Heart left ventricle (tissue), 13 donors: ENCODE measurements around the gene ADIPOQ.
"Not testable (repeated sequence)": the region's sequence is repeated elsewhere in the genome, so short reads cannot be mapped to it uniquely, and the experiment has no call there.

ENCODE experiments used
- CTCF ChIP-seq, 12 donors: fragments of 200-600 bp; sonication (generic) in 4 of 12; IDR thresholded peaks; one replicate each; pipeline versions ENCODE4 v1.5.0 to v1.8.0; 2018 to 2022; ENCODE audit warnings: antibody characterized with exemption in 12 of 12, mild to moderate bottlenecking in 5 of 12
- POLR2A ChIP-seq, 2 donors: fragments of 450-650 bp; IDR thresholded peaks; one replicate each; pipeline ENCODE4 v1.6.1; 2017; ENCODE audit warnings: antibody characterized with exemption in 2 of 2, mild to moderate bottlenecking in 2 of 2, moderate library complexity in 2 of 2
- donor health status: ischemic (EF 13 %, LVEDD 7.1; RV severe dilation, severe dysfunction).
- donor health status: DM: no; HTN: yes; CAD: no.
- donor health status: DM: no; HTN: no; CAD: no.
- donor health status: ischemic (EF 25% LVEDD 6.9; RV normal size, moderate dysfunction).
- donor health status: ischemic (EF 25% LVEDD 5.7; RV mildly dilated, moderate dysfunction).
- donor health status: ischemic (EF 35%, LVEDD 5.7; RV mildly dilated, moderate dysfunction).
- donor health status: nonischemic (EF 11% LVEDD 7.7; RV severe dilation, severe dysfunction).
- donor health status: DM: yes; HTN: yes; CAD: no.
- donor health status: PGD.
- donor health status: ischemic (EF 29% LVEDD 5.4; RV normal size, mild dysfunction).
- donor health status: nonischemic (EF 23%, LVEDD 6.1; RV moderate dilation, normal function).

- TF ChIP-seq POLR2A, CTCF (IDR thresholded peaks at IDR 0.05): not testable (repeated sequence)
These were observed 42.4 kb downstream of the ADIPOQ start for GRCh38 chr3:186884868-186885267.
